Esophagus muscularis mucosa (tissue), 4 donors: ENCODE data around the gene MAML3. TPM values are rescaled to one million over a fixed set of nuclear protein-coding genes. Genes with fewer than 3 reads are reported as not detected.

Source experiments
- DNase-seq: peaks from one replicate; pipeline ENCODE4 v3.0.0-alpha.2; 2017; ENCODE audit errors: extremely low spot score
- H3K27ac ChIP-seq, 4 donors: fragments of 200-600 bp; sonication (generic); replicated peaks in 1 of 4; 1 replicate in 3 of 4; 2 replicates in 1 of 4; pipeline ENCODE4 v1.5.1; 2016 to 2019; ENCODE audit warnings: mild to moderate bottlenecking in 1 of 4
- H3K27me3 ChIP-seq, 4 donors: fragments of 200-600 bp; sonication (generic); one replicate each; pipeline versions ENCODE4 v1.5.1 to v1.6.0; 2016 to 2019
- H3K36me3 ChIP-seq, 4 donors: fragments of 200-600 bp; sonication (generic); one replicate each; pipeline ENCODE4 v1.5.1; 2016 to 2019
- H3K4me1 ChIP-seq, 4 donors: fragments of 200-600 bp; sonication (generic); one replicate each; pipeline ENCODE4 v1.5.1; 2016 to 2019
- H3K4me3 ChIP-seq, 4 donors: fragments of 200-600 bp; sonication (generic); 1 replicate in 2 of 4; 2 replicates in 2 of 4; pipeline ENCODE4 v1.5.1; 2016 to 2019; ENCODE audit warnings: mild to moderate bottlenecking in 4 of 4, moderate library complexity in 1 of 4
- H3K9me3 ChIP-seq, 4 donors: fragments of 200-600 bp; sonication (generic); 1 replicate in 3 of 4; 2 replicates in 1 of 4; pipeline ENCODE4 v1.5.1; 2016 to 2019
- EP300 ChIP-seq: sonication (generic); formaldehyde crosslinking; IDR thresholded peaks from one replicate; pipeline ENCODE4 v1.6.1; 2017; ENCODE audit warnings: antibody characterized with exemption
- POLR2A ChIP-seq: fragments of 450-650 bp; IDR thresholded peaks from one replicate; pipeline ENCODE4 v1.6.1; 2017; ENCODE audit warnings: antibody characterized with exemption, moderate library complexity, mild to moderate bottlenecking, low read depth
- POLR2AphosphoS5 ChIP-seq, 2 donors: sonication (generic); formaldehyde crosslinking; IDR thresholded peaks; one replicate each; pipeline ENCODE4 v1.6.1; 2017; ENCODE audit warnings: antibody characterized with exemption in 2 of 2
- WGBS: methylation state at CpG from one replicate; pipeline ENCODE4 v1.1.5; 2018; 5-methylcytosine and 5-hydroxymethylcytosine counted together
- intact Hi-C: fragments of 100-400 bp; cut with DNase I; formaldehyde crosslinking; loops from one replicate; pipeline ENCODE4 v1.15.1; 2023
- total RNA-seq, 4 donors: library from RNA; depleted of rRNA; stranded (reverse); fragments of >200 nt; gene quantifications; one replicate each; pipeline versions ENCODE4 v1.1.0 to v1.2.1, GENCODE V29; 2016
- TF ChIP-seq, protein P1 (sequence below), 3 experiments: fragments of 200-600 bp in 2 of 3; fragments of 450-650 bp in 1 of 3; sonication (generic) in 2 of 3; IDR thresholded peaks; one replicate each; pipeline ENCODE4 v1.5.1; 2017 to 2019; ENCODE audit warnings: antibody characterized with exemption in 3 of 3, mild to moderate bottlenecking in 2 of 3, moderate library complexity in 1 of 3

The MAML3 gene
- total RNA-seq, 4 donors from 2014 or later: 5.0 to 8.7 (median 7.1) TPM

DNA sequence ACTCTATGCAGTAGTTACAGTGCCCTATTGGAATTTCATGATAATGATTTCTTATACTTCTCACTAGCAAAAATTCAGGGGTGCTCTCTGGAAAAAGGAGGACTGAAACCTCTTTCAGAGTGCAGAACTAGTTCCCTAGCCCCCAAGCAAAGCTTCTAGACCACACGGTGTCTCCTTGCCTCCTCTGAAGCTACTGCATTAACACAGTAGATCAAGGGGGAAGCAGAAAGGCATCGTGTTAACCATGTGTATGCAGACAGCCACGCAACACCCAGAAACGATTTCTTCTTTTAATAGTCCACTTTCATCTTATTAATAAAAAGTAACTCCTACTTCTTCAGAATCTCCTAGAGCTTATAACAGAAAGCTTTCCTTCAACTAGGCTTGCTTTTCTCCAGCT is 44.7 kb downstream of the MAML3 start:
- Histone ChIP-seq H3K36me3 (no peaks in the 10 kb centered on the region), H3K27me3 (no peaks in the 10 kb centered on the region), H3K9me3 (no peaks in the 10 kb centered on the region), H3K27ac (no peak overlapping the region), H3K4me1 (no peaks in the 10 kb centered on the region), H3K4me3 (no peak overlapping the region)
- WGBS: 71% methylated on average over 4 of the region's 4 CpGs
- no peak for DNase-seq
- intact Hi-C loops: no loop called here
- TF ChIP-seq POLR2AphosphoS5 (IDR thresholded peaks at IDR 0.05): no peak
- TF ChIP-seq, protein P1, sequence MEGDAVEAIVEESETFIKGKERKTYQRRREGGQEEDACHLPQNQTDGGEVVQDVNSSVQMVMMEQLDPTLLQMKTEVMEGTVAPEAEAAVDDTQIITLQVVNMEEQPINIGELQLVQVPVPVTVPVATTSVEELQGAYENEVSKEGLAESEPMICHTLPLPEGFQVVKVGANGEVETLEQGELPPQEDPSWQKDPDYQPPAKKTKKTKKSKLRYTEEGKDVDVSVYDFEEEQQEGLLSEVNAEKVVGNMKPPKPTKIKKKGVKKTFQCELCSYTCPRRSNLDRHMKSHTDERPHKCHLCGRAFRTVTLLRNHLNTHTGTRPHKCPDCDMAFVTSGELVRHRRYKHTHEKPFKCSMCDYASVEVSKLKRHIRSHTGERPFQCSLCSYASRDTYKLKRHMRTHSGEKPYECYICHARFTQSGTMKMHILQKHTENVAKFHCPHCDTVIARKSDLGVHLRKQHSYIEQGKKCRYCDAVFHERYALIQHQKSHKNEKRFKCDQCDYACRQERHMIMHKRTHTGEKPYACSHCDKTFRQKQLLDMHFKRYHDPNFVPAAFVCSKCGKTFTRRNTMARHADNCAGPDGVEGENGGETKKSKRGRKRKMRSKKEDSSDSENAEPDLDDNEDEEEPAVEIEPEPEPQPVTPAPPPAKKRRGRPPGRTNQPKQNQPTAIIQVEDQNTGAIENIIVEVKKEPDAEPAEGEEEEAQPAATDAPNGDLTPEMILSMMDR (IDR thresholded peaks at IDR 0.05): no peak
- no peak for TF ChIP-seq EP300
- TF ChIP-seq POLR2A: no peak

DNA sequence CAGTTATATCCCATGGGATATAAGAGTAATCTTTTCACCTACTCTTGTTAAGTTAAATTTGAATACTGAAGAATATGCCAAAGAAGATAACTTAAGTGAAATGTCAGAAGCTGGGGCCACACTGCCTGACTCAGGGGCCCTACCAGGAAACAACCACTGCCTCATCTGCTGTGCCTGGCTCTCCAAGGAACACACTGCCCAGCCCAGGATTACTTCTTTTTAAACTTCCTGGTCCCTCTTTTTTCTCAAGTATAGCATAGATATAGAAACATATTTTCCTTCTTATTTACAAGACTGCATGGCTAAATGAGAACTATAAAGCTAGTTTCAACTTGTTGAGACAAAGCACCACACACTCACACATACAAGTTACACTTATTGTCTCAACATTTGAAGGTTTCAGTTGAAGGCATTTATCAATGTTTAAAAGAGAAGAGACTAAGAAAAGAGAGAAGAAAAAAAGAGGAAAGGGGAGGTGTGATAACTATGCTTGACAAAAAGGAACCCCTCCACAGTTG is 45.2 kb downstream of the MAML3 start:
- Histone ChIP-seq H3K27me3 (no peaks in the 10 kb centered on the region), H3K4me3 (no peak overlapping the region), H3K36me3 (no peaks in the 10 kb centered on the region), H3K4me1 (no peaks in the 10 kb centered on the region), H3K9me3 (no peaks in the 10 kb centered on the region), H3K27ac (no peak overlapping the region)
- DNase-seq: no peak
- intact Hi-C loops: no loop called here
- TF ChIP-seq POLR2AphosphoS5 (IDR thresholded peaks at IDR 0.05): no peak
- no peak for TF ChIP-seq EP300
- TF ChIP-seq, protein P1 (IDR thresholded peaks at IDR 0.05): no peak
- no peak for TF ChIP-seq POLR2A

DNA sequence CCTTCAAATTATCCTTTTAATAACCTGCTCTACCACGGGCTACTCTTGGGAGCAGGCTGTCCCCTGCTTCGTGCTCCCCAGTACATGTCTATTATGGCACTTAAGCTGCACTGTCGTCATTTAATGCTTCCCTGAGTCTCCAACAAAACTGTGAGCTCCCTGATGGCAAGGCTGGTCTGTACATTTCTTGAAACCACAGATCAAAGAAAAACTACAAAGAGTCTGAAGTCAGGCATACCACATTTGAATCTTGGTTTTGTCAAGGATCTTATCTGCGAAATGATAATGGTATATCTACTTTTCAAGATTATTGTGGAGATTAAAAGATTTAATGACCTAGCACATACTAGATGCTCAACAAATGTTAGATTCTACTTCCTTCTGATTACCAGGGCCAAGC is 45.7 kb downstream of the MAML3 start:
- Histone ChIP-seq H3K27me3 (no peaks in the 10 kb centered on the region), H3K9me3 (no peaks in the 10 kb centered on the region), H3K4me1 (no peaks in the 10 kb centered on the region), H3K4me3 (no peak overlapping the region), H3K27ac (no peak overlapping the region), H3K36me3 (no peaks in the 10 kb centered on the region)
- WGBS: 48% methylated on average over 4 of the region's 4 CpGs
- intact Hi-C loops: no loop called here
- TF ChIP-seq POLR2AphosphoS5 (IDR thresholded peaks at IDR 0.05) (no peak), EP300 (no peak), POLR2A (no peak)
- TF ChIP-seq, protein P1 (IDR thresholded peaks at IDR 0.05): no peak
- DNase-seq: no peak

DNA sequence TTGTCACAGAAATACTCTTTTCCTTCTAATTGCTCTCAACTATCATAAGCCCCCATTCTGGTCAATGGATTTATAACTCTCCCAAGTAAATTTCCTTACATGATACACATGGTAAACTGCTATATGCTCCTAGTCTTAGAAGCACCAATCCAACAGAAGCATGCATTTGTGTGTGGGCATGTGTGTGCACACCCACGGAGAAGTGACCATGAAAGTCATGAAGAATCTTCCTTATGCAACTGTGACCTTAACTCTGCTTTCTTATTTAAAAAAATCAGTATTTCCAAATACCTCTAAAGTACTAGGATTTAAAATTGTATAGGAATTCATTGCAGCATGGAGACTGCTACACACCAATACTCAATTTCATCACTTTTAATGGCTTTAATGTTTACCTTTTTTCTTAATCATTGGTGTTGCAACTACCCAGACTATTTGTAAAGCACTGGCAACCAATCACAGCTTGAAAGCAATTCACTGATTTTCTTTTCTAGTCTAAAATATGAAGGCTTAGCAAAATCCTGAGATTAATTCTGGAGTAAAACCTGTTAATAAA is 47.6 kb downstream of the MAML3 start:
- Histone ChIP-seq H3K4me1 (no peaks in the 10 kb centered on the region), H3K9me3 (no peaks in the 10 kb centered on the region), H3K4me3 (no peak overlapping the region), H3K27ac (no peak overlapping the region), H3K27me3 (no peaks in the 10 kb centered on the region), H3K36me3 (no peaks in the 10 kb centered on the region)
- DNase-seq: no peak
- WGBS: 79% methylated on average over 1 of the region's 1 CpG
- TF ChIP-seq, protein P1 (IDR thresholded peaks at IDR 0.05): no peak
- TF ChIP-seq POLR2A (no peak), EP300 (no peak), POLR2AphosphoS5 (IDR thresholded peaks at IDR 0.05) (no peak)
- intact Hi-C loops: no loop called here

DNA sequence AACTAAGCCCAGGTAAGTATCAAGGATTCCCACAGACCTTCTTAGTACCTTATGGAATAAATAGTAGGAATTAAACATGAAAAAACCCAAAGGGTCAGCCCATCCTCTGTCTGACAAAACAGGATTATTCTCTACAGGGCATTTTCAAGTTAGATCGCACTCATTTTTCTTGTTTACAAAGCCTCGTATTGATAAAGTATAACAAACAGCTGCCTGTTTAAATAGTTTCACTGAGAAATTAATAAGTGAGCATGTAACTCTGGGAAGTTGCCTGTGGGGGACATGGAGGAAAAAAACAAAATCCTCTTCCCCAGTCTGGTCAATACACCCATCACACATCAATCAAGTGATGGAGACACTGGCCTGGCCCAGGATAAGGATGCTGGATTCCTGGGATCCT is 48.5 kb downstream of the MAML3 start:
- TF ChIP-seq POLR2AphosphoS5 (IDR thresholded peaks at IDR 0.05): no peak
- no peak for TF ChIP-seq EP300
- TF ChIP-seq, protein P1 (IDR thresholded peaks at IDR 0.05): no peak
- TF ChIP-seq POLR2A: no peak
- peaks cover 0 to 6% (median under 1%) of the 10 kb centered on the region in 4 donors for H3K4me1 ChIP-seq
- DNase-seq: no peak
- no peak overlapping the region for H3K27ac ChIP-seq
- 83% methylated on average over 2 of the region's 2 CpGs for WGBS
- intact Hi-C loops: no loop called here
- no peak overlapping the region for H3K4me3 ChIP-seq
- H3K36me3 ChIP-seq: no peaks in the 10 kb centered on the region
- no peaks in the 10 kb centered on the region for H3K9me3 ChIP-seq
- no peaks in the 10 kb centered on the region for H3K27me3 ChIP-seq
